ENCODE results near the gene TXNRD2.
A peak's percentile ranks its signal among the peaks of the same experiment; 100 is the strongest.

TXNRD2 gene

GRCh38 chr22:19853879-19854777, 87.5 kb downstream of the TXNRD2 start:
- TF ChIP-seq SIN3A (IDR thresholded peaks at IDR 0.05; ENCODE audit: borderline replicate concordance, insufficient read depth, low read length) (peak; percentile 53; the same call in 1 of the 2 replicates), TAF1 (IDR thresholded peaks at IDR 0.05; ENCODE audit: borderline replicate concordance, insufficient read depth, low read length) (no peak), REST (IDR thresholded peaks at IDR 0.05; ENCODE audit: insufficient read depth in 1 of 2, low read depth in 2 of 2, low read length in 2 of 2) (0 out of 4 replicates have a peak, but pooled peaks of 1 of the 2 experiments have one; percentile 20)

- no peak for TF ChIP-seq TAF1 (IDR thresholded peaks at IDR 0.05; ENCODE audit: borderline replicate concordance, insufficient read depth, low read length)
- TF ChIP-seq POLR2AphosphoS5 (IDR thresholded peaks at IDR 0.05; ENCODE audit: low read depth, low read length): no peak
- TF ChIP-seq SIN3A (IDR thresholded peaks at IDR 0.05; ENCODE audit: borderline replicate concordance, insufficient read depth, low read length): no peak
- TF ChIP-seq FOXP2 (optimal IDR thresholded peaks at IDR 0.05; ENCODE audit: borderline replicate concordance, extremely low read depth, extremely low read length, insufficient read depth): no peak
- TF ChIP-seq REST (IDR thresholded peaks at IDR 0.05; ENCODE audit: insufficient read depth in 1 of 2, low read depth in 2 of 2, low read length in 2 of 2): no peak
These were observed 88.3 kb downstream of the TXNRD2 start for GRCh38 chr22:19853058-19853878.

- TF ChIP-seq POLR2AphosphoS5 (IDR thresholded peaks at IDR 0.05; ENCODE audit: low read depth, low read length) (no peak), FOXP2 (optimal IDR thresholded peaks at IDR 0.05; ENCODE audit: borderline replicate concordance, extremely low read depth, extremely low read length, insufficient read depth) (no peak), REST (IDR thresholded peaks at IDR 0.05; ENCODE audit: insufficient read depth in 1 of 2, low read depth in 2 of 2, low read length in 2 of 2) (no peak), SIN3A (IDR thresholded peaks at IDR 0.05; ENCODE audit: borderline replicate concordance, insufficient read depth, low read length) (no peak)
These were observed 89.3 kb downstream of the TXNRD2 start for GRCh38 chr22:19852177-19852781.

GRCh38 chr22:19851291-19852176, 90.1 kb downstream of the TXNRD2 start:
- TF ChIP-seq POLR2AphosphoS5 (IDR thresholded peaks at IDR 0.05; ENCODE audit: low read depth, low read length): no peak
- TF ChIP-seq SIN3A (IDR thresholded peaks at IDR 0.05; ENCODE audit: borderline replicate concordance, insufficient read depth, low read length): no peak

- no peak for TF ChIP-seq SIN3A (IDR thresholded peaks at IDR 0.05; ENCODE audit: borderline replicate concordance, insufficient read depth, low read length)
- no peak for TF ChIP-seq TAF1 (IDR thresholded peaks at IDR 0.05; ENCODE audit: borderline replicate concordance, insufficient read depth, low read length)
- no peak for TF ChIP-seq REST (IDR thresholded peaks at IDR 0.05; ENCODE audit: insufficient read depth in 1 of 2, low read depth in 2 of 2, low read length in 2 of 2)
- no peak for TF ChIP-seq FOXP2 (optimal IDR thresholded peaks at IDR 0.05; ENCODE audit: borderline replicate concordance, extremely low read depth, extremely low read length, insufficient read depth)
- no peak for TF ChIP-seq POLR2AphosphoS5 (IDR thresholded peaks at IDR 0.05; ENCODE audit: low read depth, low read length)
These were observed 90.9 kb downstream of the TXNRD2 start for GRCh38 chr22:19850763-19851109.
